Retina (tissue), 1 donor: Measurements from ENCODE around the gene TSEN34.
A peak's percentile ranks its signal among the peaks of the same experiment; 100 is the strongest.
"Not testable (repeated sequence)": the region's sequence is repeated elsewhere in the genome, so short reads cannot be mapped to it uniquely, and the experiment has no call there.

Experiments used
- DNase-seq: peaks from one replicate; pipeline ENCODE4 v3.0.0-alpha.2; 2016

TSEN34 gene

GRCh38 chr19:54209811-54210494 lies 18.8 kb downstream of the TSEN34 start:
- no peak for DNase-seq

GRCh38 chr19:54211235-54211634 lies 20.1 kb downstream of the TSEN34 start:
- DNase-seq, result no peak

- DNase-seq, result not testable (repeated sequence)
Measured at GRCh38 chr19:54214217-54214616, 23.1 kb downstream of the TSEN34 start.

- not testable (repeated sequence) for DNase-seq
Measured at GRCh38 chr19:54214734-54215133, 23.6 kb downstream of the TSEN34 start.

GRCh38 chr19:54216869-54217268 lies 25.8 kb downstream of the TSEN34 start:
- no peak for DNase-seq

GRCh38 chr19:54217517-54218247 lies 26.6 kb downstream of the TSEN34 start:
- not testable (repeated sequence) for DNase-seq

- no peak for DNase-seq
Measured at GRCh38 chr19:54218259-54218658, 27.2 kb downstream of the TSEN34 start.

- no peak for DNase-seq
Measured at GRCh38 chr19:54218960-54219661, 28.0 kb downstream of the TSEN34 start.

GRCh38 chr19:54219702-54220101 lies 28.6 kb downstream of the TSEN34 start:
- not testable (repeated sequence) for DNase-seq

GRCh38 chr19:54221947-54222346 lies 30.8 kb downstream of the TSEN34 start:
- DNase-seq, result not testable (repeated sequence)

GRCh38 chr19:54222474-54223276 lies 31.6 kb downstream of the TSEN34 start, which contains the start of gene LILRB3:
Gene LILRB3, minus strand, starts transcription at chr19:54223007. Its CDS starts 31 bp downstream, at chr19:54222976.
- DNase-seq, result not testable (repeated sequence)

GRCh38 chr19:54223277-54223936 lies 32.3 kb downstream of the TSEN34 start:
- DNase-seq, result not testable (repeated sequence)

- DNase-seq, result not testable (repeated sequence)
Measured at GRCh38 chr19:54223937-54224281, 32.8 kb downstream of the TSEN34 start.

GRCh38 chr19:54224619-54225018 lies 33.5 kb downstream of the TSEN34 start:
- not testable (repeated sequence) for DNase-seq

GRCh38 chr19:54229146-54229545 lies 38.0 kb downstream of the TSEN34 start:
- DNase-seq, result no peak

GRCh38 chr19:54230031-54230430 lies 38.9 kb downstream of the TSEN34 start:
- no peak for DNase-seq

- peak; percentile 91 for DNase-seq
Measured at GRCh38 chr19:54231077-54231931, 40.2 kb downstream of the TSEN34 start.

GRCh38 chr19:54233941-54234340 lies 42.8 kb downstream of the TSEN34 start:
- no peak for DNase-seq

- DNase-seq, result not testable (repeated sequence)
Measured at GRCh38 chr19:54239491-54240371, 48.6 kb downstream of the TSEN34 start.
